ENCODE measurements around the gene NEURL1.

GRCh38 chr10:103564116-103564501 is 70.6 kb downstream of the NEURL1 start:
- no peak for TF ChIP-seq CTCF (IDR thresholded peaks at IDR 0.05)
- no peak for TF ChIP-seq EZH2 (IDR thresholded peaks at IDR 0.05; ENCODE audit: borderline replicate concordance, insufficient read depth, low read depth, low read length, poor library complexity, severe bottlenecking)
